GM21576 (cell line): ENCODE results near the gene MAGIX.
"Not testable (repeated sequence)": the region's sequence is repeated elsewhere in the genome, so short reads cannot be mapped to it uniquely, and the experiment has no call there.

Experiments used
- ATAC-seq: cut with Tn5 transposase; IDR thresholded peaks from one replicate; pipeline ENCODE4 v1.9.1; 2021; ENCODE audit warnings: mild to moderate bottlenecking, moderate library complexity; ENCODE audit not compliant: unreplicated experiment

Gene MAGIX

GRCh38 chrX:49162620-49163019 is at the start of gene MAGIX:
TSS of gene MAGIX (plus strand) at chrX:49162758. CDS start at chrX:49162890, 132 bp downstream.
- no peak for ATAC-seq

- no peak for ATAC-seq
These were observed 46.5 kb upstream of the MAGIX start for GRCh38 chrX:49116076-49116475.

GRCh38 chrX:49116716-49117115 is 45.8 kb upstream of the MAGIX start:
- ATAC-seq, result no peak

GRCh38 chrX:49117581-49117980 is 45.0 kb upstream of the MAGIX start:
- ATAC-seq, result no peak

- ATAC-seq, result no peak
These were observed 42.5 kb upstream of the MAGIX start for GRCh38 chrX:49120091-49120490.

GRCh38 chrX:49122499-49122898 is 40.1 kb upstream of the MAGIX start:
- no peak for ATAC-seq

- not testable (repeated sequence) for ATAC-seq
These were observed 34.8 kb upstream of the MAGIX start for GRCh38 chrX:49127742-49128258.

- no peak for ATAC-seq
These were observed 33.1 kb upstream of the MAGIX start for GRCh38 chrX:49129427-49129826.

- ATAC-seq, result not testable (repeated sequence)
These were observed 30.3 kb upstream of the MAGIX start for GRCh38 chrX:49132275-49132674.

GRCh38 chrX:49133759-49134158 is 28.8 kb upstream of the MAGIX start:
- ATAC-seq, result no peak

GRCh38 chrX:49137492-49137891 is 25.1 kb upstream of the MAGIX start:
- no peak for ATAC-seq

- no peak for ATAC-seq
These were observed 22.8 kb upstream of the MAGIX start for GRCh38 chrX:49139713-49140112.

GRCh38 chrX:49142264-49142663 is 20.3 kb upstream of the MAGIX start:
- ATAC-seq, result not testable (repeated sequence)

GRCh38 chrX:49143154-49143553 is 19.4 kb upstream of the MAGIX start:
- ATAC-seq, result not testable (repeated sequence)

- ATAC-seq, result no peak
These were observed 15.3 kb upstream of the MAGIX start for GRCh38 chrX:49147282-49147681.

GRCh38 chrX:49147936-49148335 is 14.6 kb upstream of the MAGIX start:
- ATAC-seq, result no peak

- not testable (repeated sequence) for ATAC-seq
These were observed 14.0 kb upstream of the MAGIX start for GRCh38 chrX:49148390-49149100.

GRCh38 chrX:49149291-49149690 is 13.3 kb upstream of the MAGIX start:
- not testable (repeated sequence) for ATAC-seq

- no peak for ATAC-seq
These were observed 9.1 kb upstream of the MAGIX start for GRCh38 chrX:49153467-49153866.

GRCh38 chrX:49155243-49155899 is 7.2 kb upstream of the MAGIX start:
- peak; percentile 5 for ATAC-seq

GRCh38 chrX:49155900-49156837 is 6.4 kb upstream of the MAGIX start:
- peak; percentile 79 for ATAC-seq
